ENCODE measurements around the gene BCL2L11. TPM values are rescaled to one million over a fixed set of nuclear protein-coding genes. Genes with fewer than 3 reads are reported as not detected.

BCL2L11 gene
- total and polyA plus RNA-seq, 10 of the 15 experiments (the other 5 are each of a cell fraction or from before 2014, with no cell fraction given) = 0.29 to 10.1 (median 1.1) TPM

DNA sequence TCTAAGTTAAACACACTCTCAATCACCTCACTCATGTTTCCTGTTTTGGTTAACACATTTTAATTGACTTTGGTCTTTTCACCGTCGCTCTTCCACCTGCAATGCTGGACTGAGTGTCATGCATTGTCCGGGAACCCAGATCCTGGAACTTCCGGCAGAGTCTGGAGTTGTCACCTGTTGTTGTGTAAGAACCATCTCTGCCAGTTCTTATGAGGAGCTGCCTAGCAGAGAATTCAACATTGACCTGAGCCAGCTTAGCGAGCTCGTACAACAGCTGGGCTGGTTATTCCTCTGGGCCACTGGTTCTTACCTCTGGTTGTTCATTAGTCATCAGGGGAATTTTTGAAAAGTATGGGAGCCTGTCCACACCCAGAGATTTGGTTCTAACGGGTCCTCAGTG, 75.7 kb downstream of the BCL2L11 start (continued):
- TF ChIP-seq TAF1 (IDR thresholded peaks at IDR 0.05; ENCODE audit: borderline replicate concordance, low read depth, low read length) (no peak), ZZZ3 (IDR thresholded peaks at IDR 0.05; ENCODE audit: control insufficient read depth, insufficient read length, low read depth) (no peak), CBX3 (IDR thresholded peaks at IDR 0.05; ENCODE audit: borderline replicate concordance, low read depth) (no peak), CBX5 (IDR thresholded peaks at IDR 0.05; ENCODE audit: low read depth) (no peak), SUPT20H (IDR thresholded peaks at IDR 0.05; ENCODE audit: borderline replicate concordance, control insufficient read depth, low read depth, low read length) (no peak), EZH2 (IDR thresholded peaks at IDR 0.05; ENCODE audit: borderline replicate concordance, control insufficient read depth, low read depth, low read length) (no peak), IKZF1 (conservative IDR thresholded peaks at IDR 0.05) (peak; percentile 73), JUND (IDR thresholded peaks at IDR 0.05; ENCODE audit: low read depth, low read length) (no peak), DPF2 (IDR thresholded peaks at IDR 0.05) (peak; percentile 41; the same call in 1 of the 2 replicates), PAX8 (IDR thresholded peaks at IDR 0.05) (no peak), SMAD5 (IDR thresholded peaks at IDR 0.05; ENCODE audit: low read depth) (no peak), MYC (IDR thresholded peaks at IDR 0.05; ENCODE audit: insufficient read depth, insufficient read length, insufficient replicate concordance, low read length, severe bottlenecking) (no peak), FOS (IDR thresholded peaks at IDR 0.05; ENCODE audit: borderline replicate concordance, extremely low read depth, insufficient read length) (no peak), IKZF2 (IDR thresholded peaks at IDR 0.05) (peak; percentile 70 to 79), POLR2AphosphoS2 (IDR thresholded peaks at IDR 0.05; ENCODE audit: low read depth, low read length) (no peak)
- TF ChIP-seq, protein P1, sequence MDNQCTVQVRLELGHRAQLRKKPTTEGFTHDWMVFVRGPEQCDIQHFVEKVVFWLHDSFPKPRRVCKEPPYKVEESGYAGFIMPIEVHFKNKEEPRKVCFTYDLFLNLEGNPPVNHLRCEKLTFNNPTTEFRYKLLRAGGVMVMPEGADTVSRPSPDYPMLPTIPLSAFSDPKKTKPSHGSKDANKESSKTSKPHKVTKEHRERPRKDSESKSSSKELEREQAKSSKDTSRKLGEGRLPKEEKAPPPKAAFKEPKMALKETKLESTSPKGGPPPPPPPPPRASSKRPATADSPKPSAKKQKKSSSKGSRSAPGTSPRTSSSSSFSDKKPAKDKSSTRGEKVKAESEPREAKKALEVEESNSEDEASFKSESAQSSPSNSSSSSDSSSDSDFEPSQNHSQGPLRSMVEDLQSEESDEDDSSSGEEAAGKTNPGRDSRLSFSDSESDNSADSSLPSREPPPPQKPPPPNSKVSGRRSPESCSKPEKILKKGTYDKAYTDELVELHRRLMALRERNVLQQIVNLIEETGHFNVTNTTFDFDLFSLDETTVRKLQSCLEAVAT (IDR thresholded peaks at IDR 0.05) = 0 out of 2 replicates have a peak, but pooled peaks have one; percentile 31
- TF ChIP-seq, protein P2, sequence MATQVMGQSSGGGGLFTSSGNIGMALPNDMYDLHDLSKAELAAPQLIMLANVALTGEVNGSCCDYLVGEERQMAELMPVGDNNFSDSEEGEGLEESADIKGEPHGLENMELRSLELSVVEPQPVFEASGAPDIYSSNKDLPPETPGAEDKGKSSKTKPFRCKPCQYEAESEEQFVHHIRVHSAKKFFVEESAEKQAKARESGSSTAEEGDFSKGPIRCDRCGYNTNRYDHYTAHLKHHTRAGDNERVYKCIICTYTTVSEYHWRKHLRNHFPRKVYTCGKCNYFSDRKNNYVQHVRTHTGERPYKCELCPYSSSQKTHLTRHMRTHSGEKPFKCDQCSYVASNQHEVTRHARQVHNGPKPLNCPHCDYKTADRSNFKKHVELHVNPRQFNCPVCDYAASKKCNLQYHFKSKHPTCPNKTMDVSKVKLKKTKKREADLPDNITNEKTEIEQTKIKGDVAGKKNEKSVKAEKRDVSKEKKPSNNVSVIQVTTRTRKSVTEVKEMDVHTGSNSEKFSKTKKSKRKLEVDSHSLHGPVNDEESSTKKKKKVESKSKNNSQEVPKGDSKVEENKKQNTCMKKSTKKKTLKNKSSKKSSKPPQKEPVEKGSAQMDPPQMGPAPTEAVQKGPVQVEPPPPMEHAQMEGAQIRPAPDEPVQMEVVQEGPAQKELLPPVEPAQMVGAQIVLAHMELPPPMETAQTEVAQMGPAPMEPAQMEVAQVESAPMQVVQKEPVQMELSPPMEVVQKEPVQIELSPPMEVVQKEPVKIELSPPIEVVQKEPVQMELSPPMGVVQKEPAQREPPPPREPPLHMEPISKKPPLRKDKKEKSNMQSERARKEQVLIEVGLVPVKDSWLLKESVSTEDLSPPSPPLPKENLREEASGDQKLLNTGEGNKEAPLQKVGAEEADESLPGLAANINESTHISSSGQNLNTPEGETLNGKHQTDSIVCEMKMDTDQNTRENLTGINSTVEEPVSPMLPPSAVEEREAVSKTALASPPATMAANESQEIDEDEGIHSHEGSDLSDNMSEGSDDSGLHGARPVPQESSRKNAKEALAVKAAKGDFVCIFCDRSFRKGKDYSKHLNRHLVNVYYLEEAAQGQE (IDR thresholded peaks at IDR 0.05; ENCODE audit: low read depth, low read length) = no peak

All from GM12878 (cell line).